ENCODE results near the gene SEMA3F.

SEMA3F gene

GRCh38 chr3:50133283-50133615 is 21.9 kb upstream of the SEMA3F start:
- no peak for DNase-seq

- DNase-seq = no peak
Measured at GRCh38 chr3:50134367-50134766, 20.8 kb upstream of the SEMA3F start.

- DNase-seq = no peak
Measured at GRCh38 chr3:50135964-50136363, 19.2 kb upstream of the SEMA3F start.

- no peak for DNase-seq
Measured at GRCh38 chr3:50136714-50137405, 18.3 kb upstream of the SEMA3F start.

- DNase-seq = no peak
Measured at GRCh38 chr3:50137531-50137930, 17.6 kb upstream of the SEMA3F start.

- DNase-seq = no peak
Measured at GRCh38 chr3:50138266-50139200, 16.6 kb upstream of the SEMA3F start.

- no peak for DNase-seq
Measured at GRCh38 chr3:50139308-50139707, 15.8 kb upstream of the SEMA3F start.

- DNase-seq = no peak
Measured at GRCh38 chr3:50139718-50140423, 15.3 kb upstream of the SEMA3F start.

GRCh38 chr3:50140990-50141389 is 14.1 kb upstream of the SEMA3F start:
- no peak for DNase-seq

- no peak for DNase-seq
Measured at GRCh38 chr3:50146316-50146901, 8.7 kb upstream of the SEMA3F start.

- no peak for DNase-seq
Measured at GRCh38 chr3:50147016-50147415, 8.1 kb upstream of the SEMA3F start.

GRCh38 chr3:50147447-50147846 is 7.7 kb upstream of the SEMA3F start:
- no peak for DNase-seq

- DNase-seq = no peak
Measured at GRCh38 chr3:50147861-50148260, 7.3 kb upstream of the SEMA3F start.

GRCh38 chr3:50150404-50150750 is 4.7 kb upstream of the SEMA3F start:
- DNase-seq = no peak

- no peak for DNase-seq
Measured at GRCh38 chr3:50150863-50151686, 4.0 kb upstream of the SEMA3F start.

GRCh38 chr3:50151728-50152127 is 3.4 kb upstream of the SEMA3F start:
- no peak for DNase-seq

GRCh38 chr3:50153782-50154475 is 1.2 kb upstream of the SEMA3F start:
- DNase-seq = no peak

- DNase-seq = no peak
Measured at GRCh38 chr3:50154476-50154839, 666 bp upstream of the SEMA3F start.

- DNase-seq = no peak
Measured at GRCh38 chr3:50155491-50155878, 361 bp downstream of the SEMA3F start.

- DNase-seq = no peak
Measured at GRCh38 chr3:50155891-50156290, 767 bp downstream of the SEMA3F start.

GRCh38 chr3:50156549-50157493 is 1.7 kb downstream of the SEMA3F start:
- DNase-seq = no peak

Data from activated CD4-positive, alpha-beta T cell treated with anti-CD3 and anti-CD28 coated beads, Interleukin-2, amount 50 U/mL, for 16 hours (primary cell).